HFFc6 (cell line): Measurements from ENCODE around the gene FGFBP1. TPM values are rescaled to one million over a fixed set of nuclear protein-coding genes. Genes with fewer than 3 reads are reported as not detected.

Experiments
- DNase-seq: peaks from one replicate; pipeline ENCODE4 v3.0.0-alpha.2; 2018
- H3K27ac Mint-ChIP-seq: 2 replicates; pipeline ENCODE4 v1.8.0; 2020; ENCODE audit warnings: mild to moderate bottlenecking, mixed read lengths
- H3K27me3 Mint-ChIP-seq: 2 replicates; pipeline ENCODE4 v1.8.0; 2021; ENCODE audit warnings: mild to moderate bottlenecking, moderate library complexity, mixed read lengths; ENCODE audit not compliant: insufficient read depth
- H3K36me3 Mint-ChIP-seq: 2 replicates; pipeline ENCODE4 v1.8.0; 2021; ENCODE audit warnings: low read depth, mixed read lengths
- H3K4me1 Mint-ChIP-seq: 2 replicates; pipeline ENCODE4 v1.8.0; 2020; ENCODE audit warnings: low read depth, mixed read lengths
- H3K4me3 Mint-ChIP-seq: 2 replicates; pipeline ENCODE4 v1.8.0; 2020; ENCODE audit warnings: mild to moderate bottlenecking, moderate library complexity, mixed read lengths
- H3K9me3 Mint-ChIP-seq: 2 replicates; pipeline ENCODE4 v1.8.0; 2020; ENCODE audit warnings: mild to moderate bottlenecking, mixed read lengths
- CTCF ChIP-seq: fragments of 200-600 bp; sonication (generic); IDR thresholded peaks from 2 replicates; pipeline ENCODE4 v1.5.0; 2021; ENCODE audit warnings: antibody characterized with exemption, mild to moderate bottlenecking
- total RNA-seq, 6 experiments: library from RNA; stranded (reverse); fragmentation: NEBNext Ultra II Directional; extraction: Animal tissue kit (Norgen Biotek cat#: 25700); gene quantifications; 2 replicates in 1 of 6; 3 replicates in 5 of 6; pipeline ENCODE4 v1.2.3, GENCODE V29; 2021

The FGFBP1 gene
- total RNA-seq, 6 experiments from 2014 or later, result not detected

- Mint-ChIP-seq H3K4me1 (peaks cover 12% of the 10 kb centered on the region), H3K4me3 (no peak overlapping the region), H3K36me3 (peaks cover 4% of the 10 kb centered on the region), H3K9me3 (no peaks in the 10 kb centered on the region), H3K27me3 (peaks cover 30% of the 10 kb centered on the region), H3K27ac (no peak overlapping the region)
- DNase-seq, result no peak
- no peak for TF ChIP-seq CTCF
Observed at GRCh38 chr4:15926486-15926885, 12.1 kb downstream of the FGFBP1 start.

DNA sequence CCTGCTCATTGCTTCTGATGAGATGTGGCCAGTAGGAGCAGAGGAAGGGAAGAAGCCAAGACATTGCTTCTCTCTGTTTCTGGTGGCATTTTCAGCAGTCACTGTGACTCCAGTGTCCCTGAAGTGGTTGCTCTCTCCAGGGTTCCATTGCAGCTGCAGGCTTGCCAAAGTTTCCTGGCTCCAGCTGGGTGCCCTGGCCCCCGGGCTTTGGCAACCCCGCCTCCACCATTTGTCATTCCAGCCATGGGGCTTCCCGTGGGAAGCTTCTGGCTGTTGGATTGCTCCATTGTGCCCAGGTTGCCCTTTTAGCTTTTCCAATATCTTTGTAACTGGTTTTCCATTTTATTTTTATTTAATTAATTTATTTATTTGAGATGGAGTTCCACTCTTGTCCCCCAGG is 12.7 kb downstream of the FGFBP1 start:
- Mint-ChIP-seq H3K9me3 (no peaks in the 10 kb centered on the region), H3K36me3 (peaks cover 4% of the 10 kb centered on the region), H3K4me1 (peaks cover 18% of the 10 kb centered on the region), H3K27ac (no peak overlapping the region), H3K4me3 (no peak overlapping the region), H3K27me3 (peaks cover 28% of the 10 kb centered on the region)
- TF ChIP-seq CTCF, result no peak
- no peak for DNase-seq

DNA sequence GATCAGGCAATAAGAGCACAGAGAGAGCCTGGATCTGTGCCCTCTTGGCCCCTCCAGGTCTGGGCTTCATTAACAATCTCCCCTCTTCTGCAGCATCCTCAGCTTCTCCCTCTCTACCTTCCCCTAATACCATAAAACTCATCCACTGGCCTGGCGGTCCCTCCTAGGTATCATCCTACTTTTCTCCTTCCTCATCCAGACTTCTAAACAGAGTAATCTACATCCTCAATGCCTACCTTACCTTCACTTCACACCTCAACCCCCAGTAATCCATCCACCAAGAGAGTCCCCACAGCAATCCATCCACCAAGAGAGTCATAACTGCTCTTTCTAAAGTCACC is 17.0 kb downstream of the FGFBP1 start:
- H3K27ac Mint-ChIP-seq, result peak overlapping the region; percentile 91

DNA sequence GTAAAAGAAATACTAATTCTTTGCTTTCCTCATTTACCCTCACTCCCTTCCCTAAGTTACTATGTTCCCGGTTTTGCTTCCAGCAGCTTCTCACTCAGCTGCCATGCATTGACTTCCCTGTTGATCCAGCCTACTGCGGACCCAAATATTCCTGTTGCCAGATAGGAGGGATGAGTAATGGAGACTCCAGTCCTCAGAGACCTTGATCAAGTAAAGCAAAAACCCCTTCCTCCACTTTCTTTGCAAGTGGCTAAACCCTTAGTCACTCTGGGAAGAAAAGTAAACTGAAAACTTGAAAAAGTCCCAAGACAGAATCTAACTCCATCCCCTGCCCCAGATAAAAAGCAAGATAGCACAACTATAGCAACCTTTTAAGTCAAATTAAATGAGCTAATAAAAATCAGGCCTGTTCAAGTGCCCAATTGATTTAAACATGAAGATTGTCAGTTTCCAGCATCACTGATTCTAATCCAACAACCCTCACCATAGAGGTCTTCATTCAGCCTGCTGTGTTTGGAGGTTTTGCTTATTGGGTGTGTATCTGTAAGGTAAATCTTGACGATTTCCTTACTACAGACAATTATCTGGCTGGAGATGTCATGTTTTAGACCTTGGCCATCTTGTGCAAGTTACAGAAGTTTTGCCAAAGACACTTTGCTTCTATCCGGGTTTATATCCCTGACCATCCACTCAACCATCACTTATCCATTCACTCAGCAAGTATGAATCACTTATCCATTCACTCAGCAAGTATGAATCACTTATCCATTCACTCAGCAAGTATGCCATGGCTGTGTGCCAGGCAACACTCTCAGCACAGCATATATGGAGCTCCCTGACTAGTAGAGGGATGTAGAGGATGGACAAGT is 17.6 kb downstream of the FGFBP1 start:
- DNase-seq, result peak; percentile 98
- no peaks in the 10 kb centered on the region for H3K9me3 Mint-ChIP-seq
- H3K27ac Mint-ChIP-seq, result peak overlapping the region; percentile 91
- peaks cover 7% of the 10 kb centered on the region for H3K36me3 Mint-ChIP-seq
- H3K4me1 Mint-ChIP-seq, result peaks cover 43% of the 10 kb centered on the region
- TF ChIP-seq CTCF, result no peak
- no peaks in the 10 kb centered on the region; the same call in 1 of the 2 replicates for H3K27me3 Mint-ChIP-seq
- H3K4me3 Mint-ChIP-seq, result peak overlapping the region; percentile 65

More for the DNA sequence above, 17.0 kb downstream of the FGFBP1 start:
- no peak for DNase-seq
- peaks cover 4% of the 10 kb centered on the region for H3K36me3 Mint-ChIP-seq
- H3K9me3 Mint-ChIP-seq, result no peaks in the 10 kb centered on the region
- peaks cover 43% of the 10 kb centered on the region for H3K4me1 Mint-ChIP-seq
- no peak for TF ChIP-seq CTCF
- no peaks in the 10 kb centered on the region; the same call in 1 of the 2 replicates for H3K27me3 Mint-ChIP-seq
- H3K4me3 Mint-ChIP-seq, result peak overlapping the region; percentile 1; the same call in 1 of the 2 replicates

- no peaks in the 10 kb centered on the region for H3K9me3 Mint-ChIP-seq
- no peak for TF ChIP-seq CTCF
- peaks cover 60% of the 10 kb centered on the region for H3K4me1 Mint-ChIP-seq
- no peak overlapping the region for H3K27ac Mint-ChIP-seq
- no peak for DNase-seq
- H3K4me3 Mint-ChIP-seq, result no peak overlapping the region
- peaks cover 7% of the 10 kb centered on the region for H3K36me3 Mint-ChIP-seq
- no peaks in the 10 kb centered on the region; the same call in 1 of the 2 replicates for H3K27me3 Mint-ChIP-seq
Observed at GRCh38 chr4:15918484-15919129, 19.9 kb downstream of the FGFBP1 start.
